Caco-2 (cell line): ENCODE measurements around the gene SRRM2. TPM values are rescaled to one million over a fixed set of nuclear protein-coding genes. Genes with fewer than 3 reads are reported as not detected.

ENCODE experiments used
- BruUV-seq: library from RNA; stranded (reverse); fragments of 400-500 nt; replicated peaks from 2 replicates; lab custom pipeline; 2021; lab: Mats Ljungman, UMichigan
- CTCF ChIA-PET: fragments of 300-600 bp; sonication (Branson Sonifier 250); formaldehyde crosslinking; loops from one replicate; lab custom pipeline; 2022; ENCODE audit warnings: antibody characterized with exemption; lab: Charles Lee
- POLR2A ChIA-PET: fragments of 300-600 bp; sonication (Branson Sonifier 250); formaldehyde crosslinking; loops from one replicate; lab custom pipeline; 2022; ENCODE audit warnings: antibody characterized with exemption; lab: Charles Lee
- DNase-seq, 2 experiments: peaks; one replicate each; pipeline versions ENCODE4 v3.0.0 to v3.0.0-alpha.2; 2020 to 2022
- H3K27me3 ChIP-seq: replicated peaks from 2 replicates; pipeline ENCODE4 v1.6.0; 2011; ENCODE audit warnings: low read length; ENCODE audit not compliant: control insufficient read depth, insufficient read depth
- H3K36me3 ChIP-seq: 2 replicates; pipeline ENCODE4 v1.5.1; 2011; ENCODE audit warnings: low read length; ENCODE audit not compliant: control insufficient read depth, insufficient read depth
- H3K4me1 ChIP-seq: fragments of 250-450 bp; sonication (Bioruptor Pico); 2 replicates; pipeline ENCODE4 v1.5.1; 2020; ENCODE audit warnings: mild to moderate bottlenecking
- H3K4me3 ChIP-seq: 2 replicates; pipeline ENCODE4 v1.5.1; 2011; ENCODE audit warnings: low read depth, mild to moderate bottlenecking, control low read depth, low read length
- H3K9me3 ChIP-seq: fragments of 250-450 bp; sonication (Bioruptor Pico); 2 replicates; pipeline ENCODE4 v1.5.1; 2020; ENCODE audit warnings: mild to moderate bottlenecking, moderate library complexity
- H3K27ac Mint-ChIP-seq: one replicate; pipeline ENCODE4 v1.8.0; 2022; ENCODE audit warnings: mixed read lengths; ENCODE audit not compliant: unreplicated experiment
- H3K27me3 Mint-ChIP-seq: one replicate; pipeline ENCODE4 v1.8.0; 2022; ENCODE audit warnings: mixed read lengths; ENCODE audit not compliant: insufficient read depth, unreplicated experiment
- H3K36me3 Mint-ChIP-seq: one replicate; pipeline ENCODE4 v1.8.0; 2022; ENCODE audit warnings: mild to moderate bottlenecking, mixed read lengths; ENCODE audit not compliant: insufficient read depth, unreplicated experiment
- H3K4me1 Mint-ChIP-seq: one replicate; pipeline ENCODE4 v1.8.0; 2022; ENCODE audit warnings: low read depth, mixed read lengths; ENCODE audit not compliant: unreplicated experiment
- H3K4me3 Mint-ChIP-seq: one replicate; pipeline ENCODE4 v1.8.0; 2022; ENCODE audit warnings: mild to moderate bottlenecking, moderate library complexity, mixed read lengths; ENCODE audit not compliant: unreplicated experiment
- H3K9me3 Mint-ChIP-seq: one replicate; pipeline ENCODE4 v1.8.0; 2022; ENCODE audit warnings: mixed read lengths; ENCODE audit not compliant: unreplicated experiment
- intact Hi-C: fragments of 100-400 bp; cut with micrococcal nuclease; formaldehyde crosslinking; loops from one replicate; pipeline ENCODE4 v1.10.0; 2022; ENCODE audit not compliant: unreplicated experiment
- total RNA-seq: library from RNA; stranded (reverse); gene quantifications from 2 replicates; pipeline ENCODE4 v1.2.3, GENCODE V29; 2022
- TF ChIP-seq, protein P1 (sequence below), 2 experiments: fragments of 200-600 bp in 1 of 2; IDR thresholded peaks; 1 replicate in 1 of 2; 2 replicates in 1 of 2; pipeline versions ENCODE4 v1.5.1 to v1.8.0; 2011 to 2022; ENCODE audit warnings: antibody characterized with exemption in 1 of 2, control low read depth in 1 of 2, inconsistent platforms in 1 of 2, low read depth in 1 of 2, low read length in 1 of 2, mild to moderate bottlenecking in 1 of 2, moderate library complexity in 1 of 2; ENCODE audit not compliant: insufficient read depth in 1 of 2, severe bottlenecking in 1 of 2, unreplicated experiment in 1 of 2

SRRM2 gene
- total RNA-seq, 1 experiment from 2014 or later, result 332 TPM

DNA sequence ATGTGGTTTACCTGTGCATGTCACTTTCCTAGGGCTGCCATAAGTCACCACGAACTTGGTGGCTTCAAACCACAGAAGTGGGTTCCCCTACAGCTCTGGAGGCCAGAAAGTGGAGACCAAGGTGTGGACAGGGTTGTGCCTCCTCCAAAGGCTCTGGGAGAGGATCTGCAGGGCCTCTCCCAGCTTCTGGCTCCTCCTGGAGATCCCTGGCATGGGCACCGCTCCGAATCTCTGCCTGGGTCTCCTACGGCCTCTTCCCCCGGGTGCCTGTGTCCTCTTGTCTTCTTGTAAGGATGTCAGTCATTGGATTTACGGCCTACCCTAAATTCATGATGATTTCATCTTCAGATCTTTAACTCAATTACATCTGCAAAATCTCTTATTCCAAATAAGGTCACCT, 2.5 kb upstream of the SRRM2 start:
- Histone ChIP-seq H3K27me3 (no peaks in the 10 kb centered on the region), H3K9me3 (no peaks in the 10 kb centered on the region), H3K4me3 (no peak overlapping the region), H3K4me1 (peaks cover 7% of the 10 kb centered on the region; the same call in 1 of the 2 replicates), H3K36me3 (no peaks in the 10 kb centered on the region; the same call in 1 of the 2 replicates)
- CTCF ChIA-PET, result no interaction called here
- POLR2A ChIA-PET, result no interaction called here
- peaks cover 40% of the 10 kb centered on the region for H3K36me3 Mint-ChIP-seq
- no peak for DNase-seq
- no peaks in the 10 kb centered on the region for H3K9me3 Mint-ChIP-seq
- H3K4me1 Mint-ChIP-seq, result peaks cover 11% of the 10 kb centered on the region
- TF ChIP-seq, protein P1, sequence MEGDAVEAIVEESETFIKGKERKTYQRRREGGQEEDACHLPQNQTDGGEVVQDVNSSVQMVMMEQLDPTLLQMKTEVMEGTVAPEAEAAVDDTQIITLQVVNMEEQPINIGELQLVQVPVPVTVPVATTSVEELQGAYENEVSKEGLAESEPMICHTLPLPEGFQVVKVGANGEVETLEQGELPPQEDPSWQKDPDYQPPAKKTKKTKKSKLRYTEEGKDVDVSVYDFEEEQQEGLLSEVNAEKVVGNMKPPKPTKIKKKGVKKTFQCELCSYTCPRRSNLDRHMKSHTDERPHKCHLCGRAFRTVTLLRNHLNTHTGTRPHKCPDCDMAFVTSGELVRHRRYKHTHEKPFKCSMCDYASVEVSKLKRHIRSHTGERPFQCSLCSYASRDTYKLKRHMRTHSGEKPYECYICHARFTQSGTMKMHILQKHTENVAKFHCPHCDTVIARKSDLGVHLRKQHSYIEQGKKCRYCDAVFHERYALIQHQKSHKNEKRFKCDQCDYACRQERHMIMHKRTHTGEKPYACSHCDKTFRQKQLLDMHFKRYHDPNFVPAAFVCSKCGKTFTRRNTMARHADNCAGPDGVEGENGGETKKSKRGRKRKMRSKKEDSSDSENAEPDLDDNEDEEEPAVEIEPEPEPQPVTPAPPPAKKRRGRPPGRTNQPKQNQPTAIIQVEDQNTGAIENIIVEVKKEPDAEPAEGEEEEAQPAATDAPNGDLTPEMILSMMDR (IDR thresholded peaks at IDR 0.05; ENCODE audit: insufficient read depth in 1 of 2, low read depth in 1 of 2, low read length in 1 of 2, severe bottlenecking in 1 of 2, unreplicated experiment in 1 of 2), result no peak
- no peaks in the 10 kb centered on the region for H3K27me3 Mint-ChIP-seq
- H3K4me3 Mint-ChIP-seq, result peak overlapping the region; percentile 78
- BruUV-seq, result no TSS peak
- intact Hi-C loops, result loop anchor here (5.0 kb wide), 1 partner anchor 107 kb away; the partner anchor contains the start of gene PRSS22
- peak overlapping the region; percentile 67 for H3K27ac Mint-ChIP-seq

DNA sequence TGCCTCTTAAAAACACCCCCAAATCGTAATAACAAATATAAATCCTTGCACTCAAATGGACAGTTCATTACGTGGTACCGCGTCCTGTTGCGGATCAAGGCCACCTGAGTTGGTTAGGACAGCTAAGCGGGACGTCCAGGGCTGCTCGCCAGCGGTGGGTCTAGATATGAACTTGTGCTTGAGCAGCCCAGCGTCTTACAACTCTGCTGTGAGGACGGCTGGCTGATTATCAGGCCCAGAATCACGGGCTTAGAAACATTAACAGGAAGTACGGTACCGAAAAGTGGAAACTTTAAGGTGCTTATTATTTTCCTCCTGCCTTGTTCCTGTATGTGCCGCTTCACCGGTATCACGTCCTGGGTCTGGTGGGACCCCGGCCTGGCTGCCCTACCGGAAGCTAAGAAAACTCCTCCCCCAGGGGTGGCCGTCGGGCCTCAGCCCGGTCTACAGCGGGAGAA, 832 bp upstream of the SRRM2 start:
- H3K4me3 ChIP-seq, result peak overlapping the region; percentile 75
- Mint-ChIP-seq H3K27me3 (no peaks in the 10 kb centered on the region), H3K36me3 (peaks cover 57% of the 10 kb centered on the region), H3K4me1 (peaks cover 26% of the 10 kb centered on the region), H3K9me3 (no peaks in the 10 kb centered on the region), H3K27ac (peak overlapping the region; percentile 97), H3K4me3 (peak overlapping the region; percentile 78)
- DNase-seq, result peak; percentile 87 to 88
- no peaks in the 10 kb centered on the region for H3K9me3 ChIP-seq
- TSS peak; percentile 86 for BruUV-seq
- CTCF ChIA-PET, result no interaction called here
- intact Hi-C loops, result loop anchor here (1.0 to 5.0 kb wide), 2 partner anchors 30 to 106 kb away; partner anchors contain the start of gene PRSS22
- H3K27me3 ChIP-seq, result no peaks in the 10 kb centered on the region
- peaks cover 8% of the 10 kb centered on the region; the same call in 1 of the 2 replicates for H3K4me1 ChIP-seq
- H3K36me3 ChIP-seq, result no peaks in the 10 kb centered on the region; the same call in 1 of the 2 replicates
- POLR2A ChIA-PET, result interaction anchor here (1.2 to 2.4 kb wide), 6 partner anchors 13 to 69 kb away, joined by 3 to 13 read pairs (median 6); partner anchors contain the start of genes ELOB and KCTD5
- TF ChIP-seq, protein P1 (IDR thresholded peaks at IDR 0.05; ENCODE audit: insufficient read depth in 1 of 2, low read depth in 1 of 2, low read length in 1 of 2, severe bottlenecking in 1 of 2, unreplicated experiment in 1 of 2), result no peak

DNA sequence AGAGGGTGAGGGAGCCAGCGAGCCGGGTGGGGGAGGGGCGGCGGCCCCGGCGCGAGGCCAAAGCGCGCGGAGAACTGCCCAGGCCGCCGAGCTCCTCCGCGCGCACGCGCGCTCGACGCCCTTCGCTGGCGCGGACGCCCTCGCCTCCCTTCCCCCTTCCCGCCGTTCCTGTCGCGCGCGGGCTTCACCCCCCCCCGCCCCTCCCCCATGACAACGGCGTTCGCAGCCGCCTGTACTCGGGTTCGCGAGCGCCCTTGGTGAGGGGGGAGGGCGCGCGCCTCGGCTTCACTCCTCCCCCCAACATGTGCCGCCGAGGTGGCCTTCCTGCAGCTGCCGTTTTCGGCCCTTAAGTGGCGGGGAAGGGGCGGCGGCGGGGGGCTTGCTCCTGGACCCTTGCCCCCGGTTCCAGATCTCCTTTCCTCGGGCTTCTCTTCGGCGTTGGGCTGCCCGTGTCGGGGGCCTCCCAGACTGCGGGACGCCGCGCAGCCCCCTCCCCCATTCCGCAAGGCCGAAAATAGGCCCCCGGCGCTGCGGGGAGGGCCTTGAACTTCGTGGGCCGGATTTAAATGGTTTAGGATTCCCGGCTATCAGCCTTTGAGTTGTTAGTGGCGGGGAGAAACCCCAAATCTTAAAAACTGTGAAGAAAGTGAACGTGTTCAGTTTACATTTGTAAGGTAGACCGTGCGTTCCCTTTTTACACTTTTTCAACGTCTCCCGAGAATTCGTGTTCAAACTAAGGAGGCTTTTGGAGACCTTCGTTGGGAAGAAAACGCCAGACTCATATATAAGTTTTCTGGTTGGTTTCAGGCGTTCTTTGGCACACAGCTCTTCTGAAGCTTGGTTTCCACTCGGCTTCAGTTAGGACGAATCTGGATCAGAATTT, 653 bp downstream of the SRRM2 start:
- POLR2A ChIA-PET, result interaction anchor here (0.6 to 2.4 kb wide), 12 partner anchors 14 to 744 kb away, joined by 3 to 13 read pairs (median 6); partner anchors contain the start of genes ELOB, FLYWCH2 and KCTD5
- CTCF ChIA-PET, result interaction anchor here (0.5 to 1.0 kb wide), 4 partner anchors 9 to 730 kb away, joined by 3 to 9 read pairs (median 6); no protein-coding TSS in a partner anchor
- Mint-ChIP-seq H3K4me3 (peak overlapping the region; percentile 78), H3K9me3 (no peaks in the 10 kb centered on the region), H3K27me3 (no peaks in the 10 kb centered on the region), H3K36me3 (peaks cover 72% of the 10 kb centered on the region), H3K27ac (peak overlapping the region; percentile 97), H3K4me1 (peaks cover 31% of the 10 kb centered on the region)
- no TSS peak for BruUV-seq
- peaks cover 3% of the 10 kb centered on the region for H3K36me3 ChIP-seq
- H3K9me3 ChIP-seq, result no peaks in the 10 kb centered on the region
- H3K4me1 ChIP-seq, result peaks cover 8% of the 10 kb centered on the region; the same call in 1 of the 2 replicates
- TF ChIP-seq, protein P1 (IDR thresholded peaks at IDR 0.05; ENCODE audit: insufficient read depth in 1 of 2, low read depth in 1 of 2, low read length in 1 of 2, severe bottlenecking in 1 of 2, unreplicated experiment in 1 of 2), result no peak
- intact Hi-C loops, result loop anchor here (1.0 to 5.0 kb wide), 2 partner anchors 32 to 104 kb away; partner anchors contain the start of gene PRSS22
- DNase-seq, result peak; percentile 85 to 90
- peak overlapping the region; percentile 75 for H3K4me3 ChIP-seq
- no peaks in the 10 kb centered on the region for H3K27me3 ChIP-seq
